Endothelial cell of umbilical vein (primary cell): ENCODE results near the gene GDA.

ENCODE experiments used
- CTCF ChIP-seq, 2 donors: IDR thresholded peaks; 1 replicate in 1 of 2; 2 replicates in 1 of 2; pipeline ENCODE4 v1.5.1; 2011; ENCODE audit warnings: low read length in 2 of 2, mild to moderate bottlenecking in 2 of 2, moderate library complexity in 2 of 2, control low read depth in 1 of 2, inconsistent platforms in 1 of 2, low read depth in 1 of 2; ENCODE audit not compliant: insufficient read depth in 1 of 2; ENCODE audit errors: extremely low read depth in 1 of 2
- EZH2 ChIP-seq: IDR thresholded peaks from 2 replicates; pipeline ENCODE4 v1.6.1; 2012; ENCODE audit warnings: borderline replicate concordance, low read depth, mild to moderate bottlenecking, moderate library complexity, low read length, inconsistent platforms; ENCODE audit not compliant: severe bottlenecking
- FOS ChIP-seq: IDR thresholded peaks from 2 replicates; pipeline ENCODE4 v1.6.1; 2011; ENCODE audit warnings: mild to moderate bottlenecking, low read length, moderate library complexity, borderline replicate concordance; ENCODE audit not compliant: insufficient read depth
- GATA2 ChIP-seq: IDR thresholded peaks from 2 replicates; pipeline ENCODE4 v1.7.0; 2011; ENCODE audit warnings: low read depth, mild to moderate bottlenecking, moderate library complexity, mixed read lengths, low read length; ENCODE audit not compliant: insufficient read length, insufficient read depth
- JUN ChIP-seq: IDR thresholded peaks from 2 replicates; pipeline ENCODE4 v1.6.1; 2011; ENCODE audit warnings: borderline replicate concordance, low read depth; ENCODE audit not compliant: insufficient read length, insufficient read depth
- MAX ChIP-seq: IDR thresholded peaks from 2 replicates; pipeline ENCODE4 v1.6.1; 2011; ENCODE audit not compliant: insufficient read depth, insufficient read length
- POLR2A ChIP-seq: IDR thresholded peaks from 2 replicates; pipeline ENCODE4 v1.6.1; 2012; ENCODE audit warnings: low read depth, mild to moderate bottlenecking, control low read depth, low read length
- POLR2AphosphoS5 ChIP-seq: IDR thresholded peaks from 2 replicates; pipeline ENCODE4 v1.6.1; 2012; ENCODE audit warnings: low read depth, mild to moderate bottlenecking, control low read depth, low read length, moderate library complexity; ENCODE audit not compliant: insufficient read depth

GRCh38 chr9:72158680-72159079, 9.4 kb downstream of the GDA start:
- TF ChIP-seq CTCF (IDR thresholded peaks at IDR 0.05; ENCODE audit: extremely low read depth in 1 of 2, insufficient read depth in 1 of 2, low read depth in 1 of 2, low read length in 2 of 2) = no peak
- TF ChIP-seq POLR2A = no peak
- TF ChIP-seq EZH2 = no peak
- TF ChIP-seq POLR2AphosphoS5 = no peak
- TF ChIP-seq GATA2 = no peak
- no peak for TF ChIP-seq MAX
- TF ChIP-seq JUN = no peak
- TF ChIP-seq FOS = no peak
